GM19324 (cell line): ENCODE measurements around the gene DNPEP.
A peak's percentile ranks its signal among the peaks of the same experiment; 100 is the strongest.

Experiments used
- ATAC-seq: cut with Tn5 transposase; IDR thresholded peaks from one replicate; pipeline ENCODE4 v1.9.1; 2021; ENCODE audit warnings: mild to moderate bottlenecking, moderate library complexity; ENCODE audit not compliant: unreplicated experiment, low FRiP score

DNPEP gene

DNA sequence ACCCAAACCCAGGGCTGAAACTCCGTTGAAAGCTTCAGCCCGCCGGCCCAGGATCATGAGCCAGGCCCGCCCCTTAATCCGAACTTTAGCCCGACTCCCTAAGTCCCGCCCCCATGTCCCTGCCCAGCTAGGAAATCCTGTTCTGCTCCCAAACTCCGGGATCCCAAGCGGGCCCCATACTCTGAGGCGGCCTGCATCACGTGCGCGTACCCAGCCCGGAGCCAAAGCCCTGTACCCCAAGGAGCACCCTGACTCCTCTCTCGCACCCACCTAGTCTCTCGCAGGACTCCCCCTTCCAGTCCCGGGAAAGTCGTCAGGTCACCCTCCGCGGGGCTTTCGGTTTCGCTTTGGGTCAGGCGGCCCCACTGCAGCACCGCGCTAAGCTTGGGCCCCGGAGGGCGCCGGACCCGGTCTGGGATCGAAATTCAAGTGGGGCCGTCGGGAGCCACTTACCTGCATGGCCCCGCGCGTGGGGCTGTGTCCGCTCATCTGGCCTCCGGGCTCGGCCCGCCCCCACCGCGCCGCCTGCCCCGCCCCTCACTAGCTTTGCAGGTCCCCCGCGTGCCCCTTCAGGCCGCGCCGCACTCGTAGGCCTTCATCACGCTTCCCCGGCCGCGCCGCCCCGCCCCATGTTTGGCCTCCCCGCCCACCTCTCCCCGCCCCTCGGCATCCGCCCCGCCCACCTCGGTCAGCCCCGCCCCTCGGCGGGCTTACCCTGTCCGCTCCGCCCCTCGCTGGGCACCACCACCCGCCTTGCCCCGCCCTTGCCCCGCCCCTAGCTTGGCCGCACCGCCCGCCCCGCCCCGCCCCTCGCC, at the start of gene DNPEP:
Gene DNPEP (minus strand): TSS at position 607 of the 815 bp plus-strand sequence. CDS start 118 bp downstream, at position 489.
- peak; percentile 64 for ATAC-seq

DNA sequence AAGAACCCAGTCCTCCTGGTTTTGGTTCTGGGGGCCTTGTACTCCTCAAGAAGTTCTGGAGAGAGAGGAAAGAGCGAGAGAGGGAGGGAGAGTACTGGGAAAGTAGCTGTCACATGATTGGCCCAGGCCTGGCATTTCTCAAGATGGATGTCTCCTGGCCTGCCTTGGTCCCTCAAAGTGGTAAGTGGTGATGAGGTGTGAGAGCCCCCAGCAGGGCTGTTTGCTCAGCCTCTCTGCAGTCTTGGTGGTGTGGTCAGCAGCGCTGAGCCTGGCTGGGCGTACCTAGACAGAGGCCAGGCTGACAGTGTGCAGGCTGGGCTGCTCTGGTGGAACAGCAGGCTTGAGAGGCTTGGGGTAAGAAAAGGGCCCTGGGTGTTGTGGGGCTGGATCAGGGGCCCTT, 49.4 kb upstream of the DNPEP start:
- no peak for ATAC-seq

DNA sequence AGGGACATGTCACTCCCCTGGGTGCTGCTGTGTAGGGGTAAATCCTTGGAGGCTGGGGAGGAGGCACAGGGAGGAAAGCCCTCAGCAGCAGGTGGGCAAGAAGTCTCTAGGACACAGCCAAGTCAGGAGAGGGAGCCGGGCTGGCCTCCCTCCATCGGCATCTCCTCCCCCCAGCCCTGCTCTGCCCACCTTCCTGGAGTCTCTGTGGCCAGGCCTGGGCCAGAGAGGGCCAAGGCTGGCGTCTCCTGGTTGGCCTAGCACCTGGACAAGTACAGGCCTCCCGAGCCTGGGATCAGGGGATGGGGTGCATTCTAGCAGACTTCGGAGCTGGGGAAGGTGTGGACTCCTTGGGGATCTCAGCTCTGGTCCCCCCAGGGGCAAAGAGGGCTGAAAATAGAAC, 48.8 kb upstream of the DNPEP start:
- ATAC-seq = no peak

DNA sequence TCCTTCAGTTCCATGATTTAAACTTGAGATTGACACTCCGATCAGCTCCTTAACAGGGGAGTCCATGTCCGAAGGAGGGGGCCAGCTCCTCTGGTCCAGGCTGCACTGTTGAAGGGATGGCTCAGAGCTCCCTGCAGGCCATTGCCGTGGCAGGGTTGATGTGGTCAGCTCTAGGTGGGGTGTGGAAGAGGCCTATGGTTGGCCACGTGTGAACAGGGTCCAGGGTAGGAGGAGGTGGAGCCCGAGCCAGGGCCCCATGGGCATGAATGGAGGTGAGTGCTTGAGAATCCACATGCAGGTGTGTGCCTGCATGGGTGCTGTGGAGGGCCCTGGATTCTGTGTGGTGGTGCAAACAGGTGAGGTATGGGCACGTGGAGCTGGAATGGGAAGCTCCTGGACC, 48.0 kb upstream of the DNPEP start:
- ATAC-seq = no peak

DNA sequence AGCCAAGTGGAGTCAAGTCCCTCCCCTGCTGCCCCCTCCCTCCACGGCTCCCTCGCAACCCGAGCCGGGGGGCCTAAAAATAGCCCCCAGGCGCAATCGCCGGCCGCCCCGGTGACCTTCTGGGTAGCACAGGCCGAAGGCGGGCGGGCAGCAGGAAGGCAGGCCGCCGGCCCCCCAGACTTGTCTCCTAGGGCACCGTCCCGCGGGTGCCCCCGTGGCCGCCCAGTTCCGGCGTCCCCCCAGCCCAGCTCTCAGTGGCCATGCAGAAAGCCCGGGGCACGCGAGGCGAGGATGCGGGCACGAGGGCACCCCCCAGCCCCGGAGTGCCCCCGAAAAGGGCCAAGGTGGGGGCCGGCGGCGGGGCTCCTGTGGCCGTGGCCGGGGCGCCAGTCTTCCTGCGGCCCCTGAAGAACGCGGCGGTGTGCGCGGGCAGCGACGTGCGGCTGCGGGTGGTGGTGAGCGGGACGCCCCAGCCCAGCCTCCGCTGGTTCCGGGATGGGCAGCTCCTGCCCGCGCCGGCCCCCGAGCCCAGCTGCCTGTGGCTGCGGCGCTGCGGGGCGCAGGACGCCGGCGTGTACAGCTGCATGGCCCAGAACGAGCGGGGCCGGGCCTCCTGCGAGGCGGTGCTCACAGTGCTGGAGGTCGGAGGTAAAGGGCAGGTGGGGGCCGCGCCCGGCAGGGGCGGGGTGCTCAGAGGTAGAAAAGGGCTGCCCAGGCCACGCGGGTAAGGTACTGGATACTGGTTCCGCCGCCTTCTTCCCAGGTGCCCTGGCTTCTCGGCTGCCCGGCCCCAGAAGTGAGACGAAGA, 47.2 kb upstream of the DNPEP start, which contains the start of gene SPEG:
Gene SPEG (plus strand): TSS at position 126 of the 808 bp plus-strand sequence. CDS start 135 bp downstream, at position 261.
- no peak for ATAC-seq

DNA sequence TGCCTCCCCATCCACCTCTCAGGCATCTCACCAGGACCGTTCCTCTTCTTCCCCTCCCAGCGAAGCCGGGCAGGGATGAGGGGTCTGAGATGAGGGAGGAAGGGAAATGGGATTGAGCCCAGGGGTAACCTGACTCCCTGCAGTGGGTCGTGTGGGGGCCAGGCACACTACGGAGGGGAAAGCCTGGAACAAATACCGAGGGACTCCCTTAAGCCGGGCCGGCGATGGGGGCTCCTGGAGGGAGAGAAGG, 46.7 kb upstream of the DNPEP start:
- no peak for ATAC-seq

DNA sequence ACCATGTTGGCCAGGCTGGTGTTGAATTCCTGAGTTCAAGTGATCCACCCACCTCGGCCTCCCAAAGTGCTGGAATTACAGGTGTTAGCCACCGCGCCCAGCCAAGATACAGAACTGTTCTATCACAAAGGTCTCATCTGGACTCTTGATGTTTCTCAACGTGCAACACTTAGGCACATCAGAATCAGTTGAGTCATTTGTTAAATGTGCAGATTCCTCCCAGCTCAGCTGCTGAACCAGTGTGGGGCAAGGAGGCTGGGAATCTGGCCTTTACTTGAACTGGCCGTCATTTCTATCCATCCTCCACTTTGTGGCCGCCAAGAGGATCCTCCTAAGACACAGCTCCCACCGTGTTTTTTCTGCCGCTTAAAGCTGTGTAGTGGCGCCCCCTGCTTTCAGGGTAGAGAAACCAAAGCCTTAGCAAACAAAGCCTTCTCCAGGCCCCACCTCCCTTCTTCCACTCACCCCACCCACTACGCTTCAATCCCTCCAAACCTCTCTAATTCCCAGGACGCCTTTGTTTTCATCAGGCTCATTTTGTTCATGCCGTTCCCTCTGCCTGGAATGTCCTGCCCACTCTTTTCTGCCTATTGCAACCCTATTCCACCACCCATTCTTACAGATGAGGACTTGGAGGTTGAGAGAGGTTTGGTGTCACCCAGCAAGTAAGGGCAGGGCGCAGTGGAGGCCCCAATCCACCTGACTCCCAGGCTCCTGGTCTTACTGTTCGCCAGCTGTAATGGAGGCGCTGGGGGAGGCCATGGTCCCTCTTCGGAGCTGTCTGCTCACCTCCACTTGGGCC, 46.2 kb upstream of the DNPEP start:
- no peak for ATAC-seq

DNA sequence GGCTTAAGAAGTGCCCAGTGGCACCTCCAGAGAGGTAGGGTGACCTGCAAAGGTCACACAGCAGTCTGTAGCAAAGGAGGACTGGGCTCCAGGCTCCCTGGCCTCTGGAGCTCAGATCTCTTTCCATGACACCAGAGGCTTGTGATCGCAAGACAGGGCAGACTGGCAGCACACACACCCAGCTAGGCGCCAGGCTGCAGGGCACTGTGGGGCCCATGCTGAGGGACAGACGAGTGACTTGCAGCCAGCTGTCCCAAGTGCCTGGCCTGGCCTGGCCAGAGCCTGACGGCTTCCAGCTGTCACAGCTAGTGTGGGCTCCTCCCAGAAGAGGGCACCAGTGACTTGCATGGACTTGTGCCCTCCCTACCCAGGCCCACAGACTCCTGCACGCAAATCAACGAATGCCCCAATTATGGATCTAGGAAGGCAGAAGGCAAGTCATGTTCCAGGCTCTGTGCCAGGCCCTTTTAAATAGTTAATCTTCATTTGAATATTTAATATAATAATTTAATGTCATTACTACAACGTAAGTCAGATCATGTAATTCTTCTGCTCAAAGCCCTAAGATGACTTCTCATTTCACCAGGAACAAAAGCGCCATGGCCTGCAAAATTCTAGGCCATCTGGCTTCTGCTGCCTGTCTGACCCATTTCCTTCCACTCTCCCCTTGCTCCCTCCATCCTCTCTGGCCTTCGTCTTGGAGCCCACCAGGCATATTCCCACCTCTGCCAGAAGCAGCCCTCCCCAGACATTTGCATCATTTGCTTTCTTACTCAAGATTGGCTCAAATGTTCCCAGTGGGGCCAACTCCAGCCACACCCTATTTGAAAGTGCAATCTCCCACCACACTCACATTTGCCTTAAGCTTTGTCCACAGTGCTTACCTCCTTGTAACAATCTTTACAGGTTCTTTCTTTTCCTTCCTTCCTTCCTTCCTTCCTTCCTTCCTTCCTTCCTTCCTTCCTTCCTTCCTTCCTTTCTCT, 43.2 kb upstream of the DNPEP start:
- ATAC-seq = no peak

DNA sequence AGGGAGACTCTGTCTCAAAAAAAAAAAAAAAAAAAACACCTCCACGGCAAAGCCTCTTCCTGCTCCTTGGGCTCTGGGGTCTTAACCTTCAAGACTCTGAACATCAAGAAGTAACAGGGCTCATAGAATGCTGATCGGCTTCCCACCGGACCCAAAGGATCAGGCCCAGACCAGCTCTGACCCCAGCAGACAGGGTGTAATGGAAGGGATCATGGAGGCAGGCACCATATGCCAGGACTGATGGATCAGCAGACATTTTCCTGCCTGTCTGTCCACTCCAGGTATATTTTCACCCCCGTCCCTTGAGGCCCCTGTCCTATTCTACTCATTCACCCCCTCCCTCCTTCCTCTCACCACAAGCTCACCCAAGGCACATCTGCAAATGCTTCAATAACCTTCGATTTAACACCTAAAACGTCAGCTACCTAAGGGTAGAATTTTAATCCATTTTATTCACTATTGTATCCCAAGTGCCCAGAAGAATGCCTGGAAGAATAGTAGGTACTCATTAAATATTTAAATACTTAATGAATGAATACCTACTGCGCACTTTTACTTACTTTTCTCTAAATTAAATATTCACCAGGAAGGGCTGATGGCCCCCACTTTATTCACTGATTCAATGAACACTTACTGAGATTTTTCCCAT, 42.4 kb upstream of the DNPEP start:
- no peak for ATAC-seq

DNA sequence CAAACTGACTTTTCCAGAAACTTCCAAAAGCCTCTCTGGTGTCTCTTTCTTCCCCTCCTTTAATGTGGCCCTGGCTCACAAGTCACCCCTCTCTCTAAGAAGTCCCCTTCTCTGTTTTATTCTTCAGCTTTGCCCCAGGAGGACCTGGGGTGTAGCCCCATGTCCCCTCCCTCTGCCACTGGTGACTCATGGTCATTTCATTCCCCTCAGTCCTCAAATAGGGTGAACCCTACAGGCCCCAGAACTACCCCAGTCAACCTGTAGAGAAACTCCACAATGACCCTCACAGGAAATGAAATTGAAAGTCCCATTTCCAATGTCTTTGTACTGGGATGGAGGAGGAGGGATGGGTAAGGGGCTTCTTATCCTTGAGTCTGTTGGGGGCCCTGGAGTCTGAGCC, 40.8 kb upstream of the DNPEP start:
- no peak for ATAC-seq

DNA sequence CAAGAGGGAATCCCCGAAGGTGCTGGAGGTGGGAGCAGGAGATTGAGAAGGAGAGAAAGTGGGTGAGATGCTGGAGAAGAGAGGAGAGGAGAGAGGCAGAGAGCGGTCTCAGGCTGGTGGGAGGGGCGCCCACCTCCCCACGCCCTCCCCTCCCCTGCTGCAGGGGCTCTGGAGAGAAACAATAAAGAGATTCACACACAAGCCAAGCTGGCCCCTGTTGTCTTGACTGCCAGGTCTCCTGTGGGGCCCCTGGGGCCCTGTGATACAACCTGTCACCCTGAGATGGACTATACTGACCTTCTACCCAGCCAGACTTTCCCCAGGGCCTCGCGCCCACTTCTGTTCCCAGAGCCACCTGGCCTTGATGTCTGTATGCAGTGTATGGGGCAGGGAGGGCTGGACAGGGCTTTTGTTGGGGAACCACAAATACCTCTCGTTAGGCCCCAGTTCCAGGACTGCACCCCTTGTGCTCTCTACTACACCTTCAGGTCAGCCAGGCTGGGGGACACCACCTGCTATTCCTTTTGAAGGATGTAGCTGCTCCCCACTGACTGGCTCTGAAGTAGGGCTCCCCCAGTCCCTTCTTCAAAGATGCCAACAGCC, 38.9 kb upstream of the DNPEP start:
- no peak for ATAC-seq

DNA sequence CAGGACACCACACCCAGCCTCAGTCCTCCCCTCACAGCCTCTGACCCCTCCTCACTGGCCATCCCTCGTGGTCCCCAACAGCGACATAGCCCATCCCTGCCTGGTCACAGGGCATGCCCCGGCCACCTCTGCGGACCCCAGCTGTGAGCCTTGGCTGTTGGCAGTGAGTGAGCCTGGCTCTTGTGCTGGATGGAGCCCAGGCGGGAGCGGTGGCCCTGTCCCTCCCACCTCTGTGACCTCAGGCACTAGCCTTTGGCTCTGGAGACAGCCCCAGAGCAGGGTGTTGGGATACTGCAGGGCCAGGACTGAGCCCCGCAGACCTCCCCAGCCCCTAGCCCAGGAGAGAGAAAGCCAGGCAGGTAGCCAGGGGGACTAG, 38.3 kb upstream of the DNPEP start:
- no peak for ATAC-seq

DNA sequence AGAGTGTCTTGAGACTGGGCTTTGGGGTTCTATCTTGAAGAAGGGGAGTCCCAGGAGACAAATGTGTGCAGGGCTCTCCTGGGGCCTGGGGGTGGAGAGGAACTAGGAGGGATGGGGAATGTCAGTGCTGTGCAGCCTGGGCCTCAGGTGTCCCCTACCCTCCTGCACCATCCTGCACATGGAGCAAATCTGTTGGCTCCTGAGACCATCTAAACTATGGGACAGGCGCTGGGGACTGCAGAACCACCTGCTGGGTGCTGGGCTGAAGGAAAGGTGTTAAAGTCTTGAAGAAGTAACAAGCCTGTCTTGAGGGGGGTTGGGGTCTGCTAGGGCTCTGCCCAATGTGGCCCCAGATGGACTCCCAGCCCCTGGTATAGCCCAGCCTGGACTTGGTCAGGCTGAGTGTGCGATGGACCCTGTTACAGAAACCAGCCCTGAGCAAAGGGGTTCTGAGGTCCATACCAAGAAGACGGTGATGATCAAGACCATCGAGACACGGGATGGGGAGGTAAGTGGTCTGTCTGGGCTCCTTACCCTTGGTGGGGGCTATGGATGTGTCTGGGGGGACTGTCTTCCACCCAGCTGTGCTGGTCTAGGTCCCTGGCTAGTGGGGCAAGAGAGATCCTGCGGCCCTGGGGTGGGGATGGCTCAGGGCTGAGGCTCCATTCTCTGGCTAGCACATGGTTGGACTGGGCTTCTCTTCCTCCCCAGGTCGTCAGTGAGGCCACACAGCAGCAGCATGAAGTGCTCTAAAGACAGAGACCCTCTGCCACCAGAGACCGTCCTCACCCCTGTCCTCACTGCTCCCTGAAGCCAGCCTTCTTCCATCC, 37.7 kb upstream of the DNPEP start:
- no peak for ATAC-seq

DNA sequence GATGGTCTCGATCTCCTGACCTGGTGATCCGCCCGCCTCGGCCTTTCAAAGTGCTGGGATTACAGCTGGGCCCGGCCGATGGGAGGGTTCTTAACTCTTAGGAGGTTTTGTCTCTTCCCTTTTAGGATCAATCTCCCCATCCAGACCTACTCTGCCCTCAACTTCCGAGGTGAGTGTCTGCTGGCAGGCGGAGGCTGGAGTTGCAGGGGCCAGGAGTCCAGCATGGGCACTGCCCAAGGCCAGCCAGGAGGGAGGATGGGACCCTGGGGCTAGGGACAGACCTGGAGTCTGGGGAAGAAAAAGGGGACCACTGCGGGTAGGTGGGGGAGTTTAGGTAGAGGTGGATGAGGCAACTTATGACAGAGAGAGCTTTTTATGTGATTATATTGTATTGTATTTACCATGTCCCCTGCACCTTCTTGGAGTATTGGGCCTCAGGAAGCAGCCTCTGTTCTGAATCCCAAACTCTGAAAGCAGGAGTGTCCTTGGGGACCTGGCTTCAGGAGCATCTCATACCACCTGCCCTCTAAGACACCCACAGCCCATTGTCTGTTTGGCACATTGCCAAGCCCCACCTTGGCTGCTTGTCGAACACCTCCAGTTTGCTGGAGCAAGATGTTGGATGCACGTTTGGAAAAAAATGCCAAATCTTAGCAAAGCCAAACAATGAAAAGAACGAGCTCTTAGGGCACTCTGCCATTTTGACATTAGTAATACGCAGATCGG, 36.1 kb upstream of the DNPEP start:
- no peak for ATAC-seq

DNA sequence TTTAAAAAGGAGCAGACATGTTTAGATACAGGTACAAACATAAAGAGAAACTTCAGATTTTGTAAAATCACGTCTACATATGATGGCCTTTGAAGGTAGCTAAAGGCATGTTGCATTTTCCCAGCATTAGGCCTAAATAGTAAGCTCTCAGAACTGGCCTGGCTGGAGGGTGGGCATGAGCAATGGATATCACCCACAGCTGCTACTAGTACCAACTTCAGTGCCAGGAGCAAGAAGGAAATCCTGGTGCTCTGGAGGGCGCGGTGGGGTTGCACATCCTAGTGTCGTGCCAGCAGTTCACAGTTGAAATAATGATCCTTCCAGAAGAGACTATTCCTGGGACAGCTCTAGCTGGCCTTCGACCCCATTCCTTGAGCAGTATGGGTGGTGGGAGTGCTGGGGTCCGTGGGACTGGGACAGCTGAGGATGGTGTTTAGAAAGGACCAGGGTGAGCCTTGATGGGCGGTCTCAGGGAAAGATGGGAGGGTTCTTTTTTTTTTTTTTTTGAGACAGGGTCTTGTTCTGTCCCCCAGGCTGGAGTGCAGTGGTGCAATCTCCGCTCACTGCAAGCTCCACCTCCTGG, 35.3 kb upstream of the DNPEP start:
- ATAC-seq = no peak

DNA sequence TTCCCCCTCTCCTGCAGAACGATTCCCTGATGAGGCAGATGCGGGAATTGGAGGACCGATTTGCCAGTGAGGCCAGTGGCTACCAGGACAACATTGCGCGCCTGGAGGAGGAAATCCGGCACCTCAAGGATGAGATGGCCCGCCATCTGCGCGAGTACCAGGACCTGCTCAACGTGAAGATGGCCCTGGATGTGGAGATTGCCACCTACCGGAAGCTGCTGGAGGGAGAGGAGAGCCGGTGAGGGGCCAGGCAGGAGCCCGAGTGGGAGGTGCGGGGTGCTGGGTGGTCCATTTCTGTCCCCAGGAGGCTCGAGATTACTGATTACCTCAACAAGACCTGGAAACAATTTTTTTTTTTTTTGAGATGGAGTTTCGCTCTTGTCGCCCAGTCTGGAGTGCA, 33.6 kb upstream of the DNPEP start:
- no peak for ATAC-seq

DNA sequence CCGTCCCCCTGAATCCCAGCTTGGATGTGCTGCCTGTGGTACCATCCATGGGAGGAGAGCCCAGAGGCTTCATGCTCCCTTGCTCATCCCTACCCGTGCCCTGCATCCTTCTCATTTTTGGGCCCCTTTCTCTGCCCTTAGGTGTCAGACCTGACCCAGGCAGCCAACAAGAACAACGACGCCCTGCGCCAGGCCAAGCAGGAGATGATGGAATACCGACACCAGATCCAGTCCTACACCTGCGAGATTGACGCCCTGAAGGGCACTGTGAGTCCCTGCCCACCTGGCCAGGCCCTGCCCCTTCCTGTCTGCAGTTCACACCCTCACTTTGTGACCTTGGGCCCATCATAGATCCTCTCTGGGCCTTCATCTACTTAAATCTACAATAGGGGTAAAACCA, 33.0 kb upstream of the DNPEP start:
- no peak for ATAC-seq
